ENCODE results near the gene AZGP1.

GRCh38 chr7:100023526-100023925 is 47.7 kb upstream of the AZGP1 start:
- TF ChIP-seq ZBTB33 (IDR thresholded peaks at IDR 0.05; ENCODE audit: borderline replicate concordance, low read depth) (no peak), CTCF (IDR thresholded peaks at IDR 0.05) (no peak)

All from SK-N-SH (cell line).